SHP77 treated with DMSO at 0.1 percent for 48 hours (cell line): Measurements from ENCODE around the gene PLEKHM2.

Experiments used
- DNase-seq: peaks from one replicate; lab custom pipeline; 2025; lab: John Stamatoyannopoulos, UW

The PLEKHM2 gene

GRCh38 chr1:15726508-15726907 is 42.4 kb downstream of the PLEKHM2 start:
- DNase-seq, result no peak

GRCh38 chr1:15727021-15727420 is 42.9 kb downstream of the PLEKHM2 start:
- DNase-seq, result no peak

GRCh38 chr1:15727424-15727823 is 43.3 kb downstream of the PLEKHM2 start:
- no peak for DNase-seq

- peak; percentile 21 for DNase-seq
Observed at GRCh38 chr1:15727866-15728534, 43.9 kb downstream of the PLEKHM2 start.

GRCh38 chr1:15728937-15729657 is 45.0 kb downstream of the PLEKHM2 start:
- no peak for DNase-seq

GRCh38 chr1:15730423-15730822 is 46.3 kb downstream of the PLEKHM2 start:
- DNase-seq, result no peak

GRCh38 chr1:15730936-15731335 is 46.8 kb downstream of the PLEKHM2 start:
- DNase-seq, result no peak

GRCh38 chr1:15731735-15732685 is 47.9 kb downstream of the PLEKHM2 start:
- no peak for DNase-seq

- no peak for DNase-seq
Observed at GRCh38 chr1:15732686-15733081, 48.6 kb downstream of the PLEKHM2 start.

- no peak for DNase-seq
Observed at GRCh38 chr1:15733218-15733725, 49.2 kb downstream of the PLEKHM2 start.

GRCh38 chr1:15733726-15734226 is 49.7 kb downstream of the PLEKHM2 start:
- DNase-seq, result no peak

- no peak for DNase-seq
Observed at GRCh38 chr1:15734296-15734695, 50.2 kb downstream of the PLEKHM2 start.

GRCh38 chr1:15734901-15735300 is 50.8 kb downstream of the PLEKHM2 start:
- no peak for DNase-seq

GRCh38 chr1:15735304-15736037 is 51.4 kb downstream of the PLEKHM2 start:
- DNase-seq, result no peak

- peak; percentile 37 for DNase-seq
Observed at GRCh38 chr1:15736038-15736891, 52.1 kb downstream of the PLEKHM2 start, which contains the start of gene SLC25A34. Gene SLC25A34 (plus strand): TSS chr1:15736258. CDS start chr1:15736486, 228 bp downstream.

- no peak for DNase-seq
Observed at GRCh38 chr1:15736892-15737261, 52.8 kb downstream of the PLEKHM2 start.

- no peak for DNase-seq
Observed at GRCh38 chr1:15737324-15738319, 53.5 kb downstream of the PLEKHM2 start.

GRCh38 chr1:15738416-15739113 is 54.4 kb downstream of the PLEKHM2 start:
- DNase-seq, result no peak
